DMS79 treated with DMSO at 0.1 percent for 48 hours (cell line): Measurements from ENCODE around the gene OR6K2.

Source experiments
- DNase-seq: peaks from one replicate; lab custom pipeline; 2025; lab: John Stamatoyannopoulos, UW

The OR6K2 gene

DNA sequence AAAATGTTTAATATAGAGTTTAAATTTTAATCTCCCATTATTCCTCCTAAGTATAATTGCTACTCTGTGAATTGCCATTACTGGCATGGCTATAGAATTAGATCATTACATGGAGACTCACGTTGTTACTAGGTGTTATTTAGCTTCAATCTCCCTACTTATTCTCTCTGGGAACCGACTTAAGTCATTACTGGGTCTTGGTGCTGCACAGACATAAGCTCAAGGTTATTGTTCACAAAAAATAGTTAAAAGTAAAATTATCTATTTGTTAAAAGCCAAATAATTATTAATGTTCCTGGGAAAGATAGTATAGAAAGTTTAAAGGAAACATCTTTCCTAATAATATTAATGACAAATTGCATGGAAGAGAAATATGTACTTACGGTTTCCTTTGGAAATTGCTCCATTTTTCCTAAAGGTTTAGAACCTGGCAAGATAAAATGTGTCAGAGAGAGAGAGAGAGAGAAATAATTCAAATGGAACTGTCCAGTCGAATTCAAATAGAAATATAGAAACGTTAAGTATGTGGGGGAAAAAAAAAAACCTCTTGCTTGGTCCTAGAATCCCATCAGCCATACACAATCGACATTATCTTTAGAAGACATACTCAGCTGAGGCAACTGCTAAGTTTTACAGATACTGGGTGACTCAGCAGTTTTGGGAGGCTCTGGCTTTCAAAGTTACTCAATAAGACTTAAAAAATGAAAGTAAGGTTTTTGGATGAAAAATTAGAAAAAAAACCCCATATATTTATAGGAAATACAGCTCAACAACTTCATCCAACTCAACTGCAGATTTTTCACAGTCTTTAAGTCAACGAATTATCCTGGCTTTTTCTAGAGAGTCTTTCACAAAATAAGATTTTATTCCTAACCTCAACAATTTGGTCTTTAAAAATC, 14.1 kb downstream of the OR6K2 start, which contains the start of gene SPTA1:
Gene SPTA1, minus strand, starts transcription at position 605 of the 899 bp plus-strand sequence. Its CDS starts 198 bp downstream, at position 407.
- no peak for DNase-seq

- DNase-seq, result no peak
Measured at GRCh38 chr1:158685085-158685484, 15.4 kb downstream of the OR6K2 start.

DNA sequence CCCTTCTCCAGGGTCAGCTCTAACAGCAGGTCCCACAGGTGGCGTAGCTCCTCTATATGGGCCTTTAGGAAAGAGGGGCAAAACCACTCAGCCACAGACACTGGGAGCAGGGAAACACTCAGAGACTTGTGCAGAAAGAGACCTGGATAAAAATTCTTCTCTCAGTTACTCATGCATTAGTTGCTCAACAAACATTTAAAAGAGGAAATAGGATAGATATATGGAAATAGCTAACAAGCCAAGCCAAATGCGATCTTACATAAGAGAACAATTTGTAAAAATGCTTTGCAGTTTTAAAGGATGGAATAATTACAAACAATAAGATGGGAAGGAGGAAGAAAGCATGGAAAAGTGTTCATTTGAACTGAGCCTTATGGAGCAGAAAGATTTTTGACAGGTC, 18.8 kb downstream of the OR6K2 start:
- no peak for DNase-seq

- DNase-seq, result no peak
Measured at GRCh38 chr1:158679289-158679688, 21.2 kb downstream of the OR6K2 start.

- DNase-seq, result no peak
Measured at GRCh38 chr1:158675563-158676323, 24.7 kb downstream of the OR6K2 start.

- no peak for DNase-seq
Measured at GRCh38 chr1:158674302-158674701, 26.1 kb downstream of the OR6K2 start.

- no peak for DNase-seq
Measured at GRCh38 chr1:158666037-158666436, 34.4 kb downstream of the OR6K2 start.

GRCh38 chr1:158654571-158654970, 45.9 kb downstream of the OR6K2 start:
- DNase-seq, result no peak

DNA sequence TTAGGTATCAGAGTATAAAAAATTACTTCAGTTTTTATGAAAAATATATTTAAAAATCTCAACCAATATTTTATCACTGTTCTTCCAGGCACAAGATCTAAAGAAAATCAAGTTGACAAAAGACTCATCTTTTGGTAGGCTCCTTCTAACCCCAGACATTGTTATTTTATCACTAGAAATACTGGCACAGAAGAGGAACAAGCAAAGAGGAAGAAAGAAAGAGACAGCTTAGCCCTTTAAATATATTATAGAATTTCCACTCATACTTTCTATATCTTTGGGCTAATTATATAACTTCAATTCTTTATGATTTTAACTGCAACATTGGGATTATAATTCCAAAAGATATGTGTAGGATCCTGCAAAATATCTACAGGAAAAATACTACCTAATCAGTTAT, 46.4 kb downstream of the OR6K2 start:
- no peak for DNase-seq

DNA sequence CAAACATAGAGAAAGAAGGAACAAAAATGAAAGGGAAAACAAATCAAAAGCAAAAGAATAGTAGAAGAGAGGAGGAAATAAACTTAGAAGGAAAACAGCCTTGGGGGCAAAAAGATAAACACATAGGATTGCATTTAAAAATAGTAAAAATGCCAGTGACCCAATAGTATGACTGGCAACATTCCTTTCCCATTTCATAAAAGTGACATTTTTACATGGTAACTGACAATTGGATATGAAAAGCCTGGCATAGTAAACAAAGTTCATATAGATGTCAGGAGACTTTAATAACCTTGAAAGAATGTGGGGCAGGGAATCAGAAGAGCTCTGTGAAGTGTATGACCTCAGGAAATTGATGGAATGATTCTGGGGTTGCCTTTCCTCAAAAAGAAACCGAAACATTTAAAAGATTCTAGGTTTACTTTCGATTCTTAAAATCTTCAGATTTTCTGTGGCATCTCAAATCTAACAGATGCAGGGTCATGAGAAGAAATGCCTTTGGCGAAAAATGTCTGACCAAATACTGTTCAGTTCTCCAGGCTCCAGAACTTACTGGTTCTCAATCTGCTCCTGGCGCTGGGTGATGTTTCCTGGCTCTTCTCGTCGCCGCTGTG, 47.6 kb downstream of the OR6K2 start:
- no peak for DNase-seq
